Fibroblast of villous mesenchyme (primary cell): ENCODE results near the gene INTS11. TPM values are rescaled to one million over a fixed set of nuclear protein-coding genes. Genes with fewer than 3 reads are reported as not detected.

Source experiments
- DNase-seq: peaks from one replicate; pipeline ENCODE4 v3.0.0-alpha.2; 2010; ENCODE audit warnings: low read depth
- H3K4me3 ChIP-seq: 2 replicates; pipeline ENCODE4 v1.5.1; 2011; ENCODE audit warnings: low read depth, mild to moderate bottlenecking, low read length
- total RNA-seq: library from RNA; depleted of rRNA; stranded (reverse); fragments of >200 nt; gene quantifications from 2 replicates; pipeline ENCODE4 v1.2.3, GENCODE V29; 2012
- TF ChIP-seq, protein P1 (sequence below): IDR thresholded peaks from 2 replicates; pipeline ENCODE4 v1.5.1; 2012; ENCODE audit warnings: low read depth, mild to moderate bottlenecking, low read length; ENCODE audit not compliant: insufficient read depth

INTS11 gene
- total RNA-seq, 1 donor: 57.9 TPM

DNA sequence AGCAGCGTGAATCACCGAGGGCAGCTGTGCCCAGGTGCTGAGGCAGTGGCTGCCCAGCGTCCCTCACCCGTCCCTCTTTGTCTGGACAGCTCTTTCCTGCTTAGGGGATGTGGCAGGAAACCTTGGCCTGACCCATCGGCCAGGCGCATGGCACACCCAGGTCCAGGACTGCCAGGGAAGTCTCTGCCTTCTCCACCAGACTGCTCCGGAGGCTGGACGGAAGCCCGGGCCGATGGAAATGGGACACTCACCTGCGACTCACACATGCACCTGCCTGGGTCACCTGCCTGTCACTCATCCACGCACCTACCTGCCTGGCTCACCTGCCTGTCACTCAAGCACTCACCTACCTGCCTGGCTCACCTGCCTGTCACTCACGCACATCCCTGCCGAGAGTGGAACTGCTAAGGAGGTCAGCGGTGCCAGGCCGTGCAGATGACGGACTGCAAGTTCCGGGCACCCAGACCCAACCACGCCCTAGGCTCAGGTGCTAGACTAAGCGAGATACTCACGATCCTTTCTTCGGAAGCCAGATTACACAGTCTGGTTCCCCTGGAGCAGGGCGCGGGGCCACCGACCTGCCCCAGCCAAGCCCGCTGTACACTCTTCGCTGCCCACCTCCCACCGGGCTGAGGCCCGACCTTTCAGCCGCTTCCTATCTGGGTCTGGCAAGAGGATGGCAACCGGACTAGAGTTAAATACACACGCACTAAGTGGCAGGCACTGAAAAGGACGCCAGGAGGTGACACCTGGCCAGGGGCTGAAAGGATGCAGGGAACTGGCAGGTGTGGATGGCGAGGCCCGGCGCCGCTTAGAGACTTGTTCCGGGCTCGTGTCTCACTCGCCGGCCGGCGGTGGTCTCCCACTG is 51.9 kb downstream of the INTS11 start:
- TF ChIP-seq, protein P1, sequence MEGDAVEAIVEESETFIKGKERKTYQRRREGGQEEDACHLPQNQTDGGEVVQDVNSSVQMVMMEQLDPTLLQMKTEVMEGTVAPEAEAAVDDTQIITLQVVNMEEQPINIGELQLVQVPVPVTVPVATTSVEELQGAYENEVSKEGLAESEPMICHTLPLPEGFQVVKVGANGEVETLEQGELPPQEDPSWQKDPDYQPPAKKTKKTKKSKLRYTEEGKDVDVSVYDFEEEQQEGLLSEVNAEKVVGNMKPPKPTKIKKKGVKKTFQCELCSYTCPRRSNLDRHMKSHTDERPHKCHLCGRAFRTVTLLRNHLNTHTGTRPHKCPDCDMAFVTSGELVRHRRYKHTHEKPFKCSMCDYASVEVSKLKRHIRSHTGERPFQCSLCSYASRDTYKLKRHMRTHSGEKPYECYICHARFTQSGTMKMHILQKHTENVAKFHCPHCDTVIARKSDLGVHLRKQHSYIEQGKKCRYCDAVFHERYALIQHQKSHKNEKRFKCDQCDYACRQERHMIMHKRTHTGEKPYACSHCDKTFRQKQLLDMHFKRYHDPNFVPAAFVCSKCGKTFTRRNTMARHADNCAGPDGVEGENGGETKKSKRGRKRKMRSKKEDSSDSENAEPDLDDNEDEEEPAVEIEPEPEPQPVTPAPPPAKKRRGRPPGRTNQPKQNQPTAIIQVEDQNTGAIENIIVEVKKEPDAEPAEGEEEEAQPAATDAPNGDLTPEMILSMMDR: no peak
- DNase-seq: no peak
- peak overlapping the region; percentile 76 for H3K4me3 ChIP-seq

DNA sequence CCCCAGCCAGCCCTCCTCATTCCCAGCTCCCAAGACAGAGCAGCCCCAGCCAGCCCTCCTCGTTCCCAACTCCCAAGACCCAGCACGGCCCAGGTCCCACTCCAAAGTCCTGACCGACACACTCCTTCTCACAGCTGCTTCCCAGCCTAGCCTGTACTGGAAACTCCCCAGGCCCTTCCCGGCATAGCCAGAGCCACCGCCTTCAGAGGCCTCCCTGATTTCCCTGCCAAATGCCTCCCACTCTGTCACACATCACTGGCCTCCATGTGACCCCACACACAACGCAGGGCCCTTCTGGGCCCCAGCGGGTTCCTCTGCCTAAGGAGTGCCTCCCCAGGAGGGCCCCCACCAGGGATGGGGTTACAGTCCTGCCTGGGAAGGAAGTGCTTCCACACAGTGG is 53.6 kb downstream of the INTS11 start:
- H3K4me3 ChIP-seq: peak overlapping the region; percentile 33
- TF ChIP-seq, protein P1: no peak
- peak; percentile 66 for DNase-seq

DNA sequence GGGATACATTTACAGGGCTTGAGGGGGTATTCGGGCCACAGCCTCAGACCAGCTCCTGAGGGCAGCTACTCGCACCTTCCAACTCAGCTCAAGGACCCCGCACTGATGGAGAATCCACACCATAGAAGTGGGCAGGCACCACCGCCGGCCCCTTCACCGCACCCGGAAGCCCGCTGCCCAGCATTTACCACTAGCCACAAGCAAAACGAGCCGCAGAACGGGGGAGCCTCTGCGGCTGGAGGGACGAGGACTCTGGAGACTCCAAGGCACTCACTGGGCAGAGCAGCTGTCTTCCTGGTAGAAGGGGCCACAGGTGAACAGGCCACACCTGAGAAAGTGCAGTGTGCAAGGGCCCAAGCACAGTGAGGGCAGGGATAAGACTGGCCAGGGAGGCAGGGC is 56.2 kb downstream of the INTS11 start:
- TF ChIP-seq, protein P1: no peak
- no peak overlapping the region for H3K4me3 ChIP-seq
- DNase-seq: no peak

DNA sequence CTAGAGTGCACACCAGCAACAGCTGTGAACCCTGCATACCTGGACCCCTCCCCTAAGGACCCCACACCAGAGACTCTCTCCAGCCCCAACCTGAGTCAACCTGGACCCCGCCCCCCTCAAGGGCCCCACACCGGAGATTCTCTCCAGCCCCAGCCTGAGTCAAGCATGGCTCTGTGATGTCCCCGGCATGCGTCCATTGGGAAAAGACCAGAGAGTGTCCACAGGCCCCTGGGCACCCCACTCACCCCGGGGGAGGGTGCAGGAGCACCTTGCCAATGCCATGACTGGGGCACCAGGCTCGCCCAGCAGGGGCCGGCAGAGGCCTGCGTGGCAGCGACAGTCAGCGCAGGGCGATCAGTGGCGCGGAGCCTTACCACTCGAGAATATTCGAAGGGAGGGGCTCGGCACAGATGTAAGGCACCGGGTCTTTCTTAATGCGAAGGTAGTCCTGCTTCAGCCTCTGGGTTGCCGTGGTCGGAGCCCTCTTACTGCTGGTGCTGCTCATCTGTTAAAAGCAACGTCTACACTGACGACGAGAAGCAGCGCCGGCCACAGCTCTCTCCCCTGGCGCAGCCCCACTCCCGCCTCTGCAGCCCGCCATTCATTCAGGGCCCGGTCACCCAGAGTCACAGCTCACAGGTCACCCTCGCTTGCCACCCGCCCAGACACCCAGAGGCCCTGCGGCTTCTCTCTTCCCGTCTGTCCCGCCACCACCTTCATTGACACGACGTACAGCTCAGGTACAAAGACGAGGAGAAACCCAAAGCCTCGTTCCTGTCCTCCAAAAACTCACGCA is 56.8 kb downstream of the INTS11 start:
- no peak for DNase-seq
- TF ChIP-seq, protein P1: no peak
- no peak overlapping the region for H3K4me3 ChIP-seq

DNA sequence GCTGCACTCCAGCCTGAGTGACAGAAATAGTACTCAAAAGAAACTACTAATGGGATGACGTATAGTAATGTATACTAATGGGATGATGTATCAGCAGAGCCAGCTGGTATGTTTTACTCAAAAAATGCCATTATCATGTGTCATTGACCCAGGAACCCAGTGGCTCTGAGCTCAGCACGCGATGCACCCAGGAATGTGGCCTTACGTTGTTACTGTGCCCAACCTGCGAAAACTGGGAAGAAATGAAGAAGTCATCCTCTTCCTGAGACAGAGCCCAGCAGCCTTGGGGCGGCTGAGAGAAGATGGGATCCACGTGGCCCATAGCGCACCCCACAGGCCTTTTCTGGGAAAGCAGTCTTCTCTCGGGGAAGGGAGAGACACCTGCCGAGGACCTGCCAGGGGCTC is 59.6 kb downstream of the INTS11 start:
- DNase-seq: peak; percentile 96
- TF ChIP-seq, protein P1: peak; percentile 54
- no peak overlapping the region for H3K4me3 ChIP-seq

DNA sequence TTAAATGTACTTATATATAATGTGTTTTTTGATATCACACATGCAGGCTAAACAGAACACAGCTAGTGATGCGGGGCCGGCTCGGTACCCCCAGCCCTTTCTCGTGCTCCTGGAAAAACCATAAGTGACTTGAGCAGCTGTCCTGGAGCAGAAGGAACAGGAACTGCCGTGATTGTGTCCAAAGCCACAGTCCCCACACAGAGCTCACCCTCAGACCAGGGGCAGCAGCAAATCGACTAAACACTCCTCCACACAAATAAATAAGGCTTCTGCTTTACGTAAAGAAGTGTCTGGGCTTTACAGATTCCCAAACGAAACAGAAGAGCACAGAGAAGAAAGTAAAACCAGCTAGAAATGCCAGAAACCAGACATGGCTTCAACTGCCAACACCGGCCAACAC is 60.4 kb downstream of the INTS11 start:
- no peak overlapping the region for H3K4me3 ChIP-seq
- no peak for DNase-seq
- TF ChIP-seq, protein P1: no peak
